Coronary artery (tissue), 2 donors: ENCODE measurements around the gene MROH9.
A peak's percentile ranks its signal among the peaks of the same experiment; 100 is the strongest.

Experiments
- DNase-seq: peaks from one replicate; pipeline ENCODE4 v3.0.0-alpha.2; 2017; ENCODE audit warnings: low spot score
- H3K27ac ChIP-seq, 2 donors: fragments of 200-600 bp; sonication (generic); one replicate each; pipeline ENCODE4 v1.5.1; 2016 to 2019
- H3K4me3 ChIP-seq: fragments of 200-600 bp; sonication (generic); 2 replicates; pipeline ENCODE4 v1.5.1; 2016; ENCODE audit warnings: mild to moderate bottlenecking, moderate library complexity
- CTCF ChIP-seq: fragments of 200-600 bp; sonication (generic); IDR thresholded peaks from one replicate; pipeline ENCODE4 v1.5.1; 2019; ENCODE audit warnings: antibody characterized with exemption

The MROH9 gene

GRCh38 chr1:170964506-170964905 lies 29.2 kb downstream of the MROH9 start:
- no peak overlapping the region for H3K4me3 ChIP-seq
- DNase-seq = no peak
- no peak overlapping the region for H3K27ac ChIP-seq
- no peak for TF ChIP-seq CTCF

GRCh38 chr1:170967042-170967910 lies 31.9 kb downstream of the MROH9 start:
- DNase-seq = no peak
- peak; percentile 30 for TF ChIP-seq CTCF
- H3K27ac ChIP-seq = no peak overlapping the region
- H3K4me3 ChIP-seq = no peak overlapping the region

- TF ChIP-seq CTCF = no peak
- no peak for DNase-seq
- no peak overlapping the region for H3K4me3 ChIP-seq
- no peak overlapping the region for H3K27ac ChIP-seq
These were observed 34.9 kb downstream of the MROH9 start for GRCh38 chr1:170970256-170970655.

- no peak for DNase-seq
- Histone ChIP-seq H3K4me3 (no peak overlapping the region), H3K27ac (no peak overlapping the region)
- TF ChIP-seq CTCF = no peak
These were observed 43.1 kb downstream of the MROH9 start for GRCh38 chr1:170978371-170978910.

GRCh38 chr1:170985406-170985805 lies 50.1 kb downstream of the MROH9 start:
- no peak for TF ChIP-seq CTCF

GRCh38 chr1:170986901-170987300 lies 51.6 kb downstream of the MROH9 start:
- TF ChIP-seq CTCF = no peak

More at GRCh38 chr1:170985406-170985805, 50.1 kb downstream of the MROH9 start:
- Histone ChIP-seq H3K27ac (no peak overlapping the region), H3K4me3 (no peak overlapping the region)
- no peak for DNase-seq

GRCh38 chr1:170987424-170987823 lies 52.1 kb downstream of the MROH9 start:
- TF ChIP-seq CTCF = no peak
- DNase-seq = no peak
- Histone ChIP-seq H3K27ac (no peak overlapping the region), H3K4me3 (no peak overlapping the region)

More at GRCh38 chr1:170986901-170987300, 51.6 kb downstream of the MROH9 start:
- Histone ChIP-seq H3K4me3 (no peak overlapping the region), H3K27ac (no peak overlapping the region)
- DNase-seq = no peak
